GM12891 (cell line): Measurements from ENCODE around the gene RYR3.

Experiments used
- PAX5 ChIP-seq: IDR thresholded peaks from 2 replicates; pipeline ENCODE4 v1.6.1; 2011; ENCODE audit warnings: low read length, moderate library complexity, mild to moderate bottlenecking; ENCODE audit not compliant: insufficient read depth, severe bottlenecking
- POLR2A ChIP-seq: IDR thresholded peaks from 2 replicates; pipeline ENCODE4 v1.6.1; 2011; ENCODE audit warnings: low read depth, low read length, control low read depth
- POLR2AphosphoS5 ChIP-seq: IDR thresholded peaks from 2 replicates; pipeline ENCODE4 v1.6.1; 2011; ENCODE audit warnings: low read depth, low read length, control low read depth
- POU2F2 ChIP-seq: IDR thresholded peaks from 2 replicates; pipeline ENCODE4 v1.6.1; 2011; ENCODE audit warnings: low read depth, mild to moderate bottlenecking, control low read depth, low read length, moderate library complexity
- SPI1 ChIP-seq: IDR thresholded peaks from 2 replicates; pipeline ENCODE4 v1.6.1; 2011; ENCODE audit warnings: low read depth, low read length, control low read depth
- TAF1 ChIP-seq: IDR thresholded peaks from 2 replicates; pipeline ENCODE4 v1.6.1; 2011; ENCODE audit warnings: low read depth, low read length, control low read depth

- no peak for TF ChIP-seq POLR2A
- no peak for TF ChIP-seq POU2F2
- no peak for TF ChIP-seq PAX5
- no peak for TF ChIP-seq TAF1
- TF ChIP-seq POLR2AphosphoS5 = no peak
- TF ChIP-seq SPI1 = no peak
These were observed 33.3 kb downstream of the RYR3 start for GRCh38 chr15:33344111-33344510.
